HCT116 (cell line): ENCODE results near the gene CCDC138.

ENCODE experiments used
- ELF1 ChIP-seq: IDR thresholded peaks from 2 replicates; pipeline ENCODE4 v1.6.1; 2012; ENCODE audit warnings: low read depth, borderline replicate concordance
- EZH2 ChIP-seq: fragments of 200-600 bp; sonication (generic); IDR thresholded peaks from 2 replicates; pipeline ENCODE4 v1.6.1; 2017; ENCODE audit warnings: antibody characterized with exemption, mixed run types
- EZH2phosphoT487 ChIP-seq: fragments of 200-600 bp; IDR thresholded peaks from 2 replicates; pipeline ENCODE4 v1.6.1; 2018; ENCODE audit warnings: antibody characterized with exemption, borderline replicate concordance
- POLR2A ChIP-seq: IDR thresholded peaks from 2 replicates; pipeline ENCODE4 v1.7.0; 2011; ENCODE audit warnings: borderline replicate concordance; ENCODE audit not compliant: insufficient read depth, insufficient read length; ENCODE audit errors: extremely low read depth
- POLR2AphosphoS5 ChIP-seq: IDR thresholded peaks from 2 replicates; pipeline ENCODE4 v1.6.1; 2011; ENCODE audit warnings: mild to moderate bottlenecking, low read depth, low read length, moderate library complexity
- RAD21 ChIP-seq: IDR thresholded peaks from 2 replicates; pipeline ENCODE4 v1.6.1; 2012; ENCODE audit warnings: low read depth, mild to moderate bottlenecking
- ZNF274 ChIP-seq: fragments of 200-500 bp; sonication (Bioruptor generic); IDR thresholded peaks from 2 replicates; pipeline ENCODE4 v1.6.1; 2014; ENCODE audit warnings: mild to moderate bottlenecking, low read depth, low read length, inconsistent platforms
- TF ChIP-seq, protein P1 (sequence below), 3 experiments: fragments of 200-600 bp in 1 of 3; sonication (generic) in 1 of 3; IDR thresholded peaks in 2 of 3; conservative IDR thresholded peaks in 1 of 3; 2 replicates each; pipeline ENCODE4 v1.5.1; 2012 to 2017; ENCODE audit warnings: low read depth in 2 of 3, low read length in 2 of 3, antibody characterized with exemption in 1 of 3, borderline replicate concordance in 1 of 3, control low read depth in 1 of 3, mild to moderate bottlenecking in 1 of 3, mixed read lengths in 1 of 3, mixed run types in 1 of 3, moderate library complexity in 1 of 3; ENCODE audit not compliant: insufficient read depth in 1 of 3

DNA sequence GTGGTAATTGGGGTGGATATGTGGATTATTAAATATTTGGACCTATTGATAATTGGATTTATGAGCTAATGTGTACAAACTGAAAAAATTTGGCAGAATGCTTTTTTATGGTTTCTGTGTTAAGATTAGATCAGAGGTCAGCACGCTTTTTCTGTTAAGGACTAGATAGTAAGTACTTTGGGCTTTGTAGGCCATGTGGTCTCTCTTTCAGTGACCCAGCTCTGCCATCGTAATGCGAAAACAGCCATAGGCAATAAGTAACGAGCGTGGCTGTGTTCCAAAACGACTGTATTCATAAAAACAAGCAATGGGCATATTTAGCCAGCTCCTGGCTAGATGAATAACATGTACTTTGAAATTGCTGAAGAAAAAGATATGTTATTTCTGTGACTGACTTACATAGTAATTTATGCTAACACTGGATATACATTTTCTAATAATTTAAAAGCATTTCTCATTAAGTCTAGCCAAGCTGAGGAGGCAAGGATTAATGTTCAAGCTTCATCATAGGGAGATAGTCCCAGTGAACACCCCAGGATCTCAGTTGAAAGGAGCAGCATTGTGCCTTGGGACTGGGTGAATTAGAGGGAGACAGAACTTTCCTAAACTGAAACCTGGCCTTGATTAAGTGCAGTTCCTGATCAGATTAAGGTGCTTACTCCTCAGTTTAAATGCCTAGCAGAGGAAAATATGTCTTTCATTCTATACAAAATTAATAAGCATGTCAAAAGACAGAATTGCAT lies 20.0 kb downstream of the CCDC138 start:
- no peak for TF ChIP-seq EZH2
- no peak for TF ChIP-seq POLR2AphosphoS5
- TF ChIP-seq, protein P1, sequence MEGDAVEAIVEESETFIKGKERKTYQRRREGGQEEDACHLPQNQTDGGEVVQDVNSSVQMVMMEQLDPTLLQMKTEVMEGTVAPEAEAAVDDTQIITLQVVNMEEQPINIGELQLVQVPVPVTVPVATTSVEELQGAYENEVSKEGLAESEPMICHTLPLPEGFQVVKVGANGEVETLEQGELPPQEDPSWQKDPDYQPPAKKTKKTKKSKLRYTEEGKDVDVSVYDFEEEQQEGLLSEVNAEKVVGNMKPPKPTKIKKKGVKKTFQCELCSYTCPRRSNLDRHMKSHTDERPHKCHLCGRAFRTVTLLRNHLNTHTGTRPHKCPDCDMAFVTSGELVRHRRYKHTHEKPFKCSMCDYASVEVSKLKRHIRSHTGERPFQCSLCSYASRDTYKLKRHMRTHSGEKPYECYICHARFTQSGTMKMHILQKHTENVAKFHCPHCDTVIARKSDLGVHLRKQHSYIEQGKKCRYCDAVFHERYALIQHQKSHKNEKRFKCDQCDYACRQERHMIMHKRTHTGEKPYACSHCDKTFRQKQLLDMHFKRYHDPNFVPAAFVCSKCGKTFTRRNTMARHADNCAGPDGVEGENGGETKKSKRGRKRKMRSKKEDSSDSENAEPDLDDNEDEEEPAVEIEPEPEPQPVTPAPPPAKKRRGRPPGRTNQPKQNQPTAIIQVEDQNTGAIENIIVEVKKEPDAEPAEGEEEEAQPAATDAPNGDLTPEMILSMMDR (IDR thresholded peaks at IDR 0.05 in 2 of 3, conservative IDR thresholded peaks at IDR 0.05 in 1 of 3; ENCODE audit: borderline replicate concordance in 1 of 3, insufficient read depth in 1 of 3, low read depth in 2 of 3, low read length in 2 of 3) = no peak
- TF ChIP-seq POLR2A = no peak
- no peak for TF ChIP-seq ELF1
- TF ChIP-seq ZNF274 = no peak
- TF ChIP-seq EZH2phosphoT487 = no peak
- TF ChIP-seq RAD21 = no peak
